GM12878 (cell line): ENCODE results near the gene HIF3A. TPM values are rescaled to one million over a fixed set of nuclear protein-coding genes. Genes with fewer than 3 reads are reported as not detected.

Experiments
- ATAC-seq: fragments of 200-7000 bp; cut with Tn5 transposase; 3 replicates; pipeline ENCODE4 v1.9.1; 2020; ENCODE audit warnings: mild to moderate bottlenecking, moderate library complexity
- BruUV-seq: library from RNA; stranded (reverse); fragments of 400-500 nt; replicated peaks from 2 replicates; lab custom pipeline; 2021; lab: Mats Ljungman, UMichigan
- CTCF ChIA-PET: fragments of 300-600 bp; sonication (Branson Sonifier 250); formaldehyde crosslinking; extraction: SDS; loops from one replicate; lab custom pipeline; 2021; ENCODE audit warnings: inconsistent platforms; lab: Yijun Ruan, JAX
- POLR2A ChIA-PET: fragments of 350-600 bp; formaldehyde crosslinking; extraction: SDS; loops from one replicate; lab custom pipeline; 2021; ENCODE audit warnings: inconsistent platforms; lab: Charles Lee
- RAD21 ChIA-PET: fragments of 300-600 bp; sonication (Branson Sonifier 250); formaldehyde crosslinking; loops from one replicate; lab custom pipeline; 2023; ENCODE audit warnings: antibody characterized with exemption; ENCODE audit not compliant: unreplicated experiment; lab: Charles Lee
- SMC1A ChIA-PET: fragments of 300-600 bp; sonication (Branson Sonifier 250); formaldehyde crosslinking; loops from one replicate; lab custom pipeline; 2023; ENCODE audit not compliant: unreplicated experiment, uncharacterized antibody; lab: Charles Lee
- DNase-seq: peaks from one replicate; pipeline ENCODE4 v3.0.0-alpha.2; 2011; ENCODE audit warnings: low read depth, low spot score
- FAIRE-seq: peaks from 3 replicates; lab custom pipeline; 2011; peaks lifted over from hg19 to GRCh38; lab: Jason Lieb, UNC
- H2AFZ ChIP-seq: 2 replicates; pipeline ENCODE4 v1.6.0; 2011; ENCODE audit warnings: low read depth, low read length, control low read depth; ENCODE audit not compliant: control insufficient read depth
- H3K27ac ChIP-seq: 2 replicates; pipeline ENCODE4 v1.5.1; 2011; ENCODE audit warnings: control low read depth; ENCODE audit not compliant: control insufficient read depth, insufficient read depth
- H3K27me3 ChIP-seq, 2 experiments: replicated peaks in 1 of 2; 2 replicates each; pipeline versions ENCODE4 v1.6.0 to v1.6.1; 2011; ENCODE audit warnings: low read length in 1 of 2; ENCODE audit not compliant: control insufficient read depth in 2 of 2, insufficient read depth in 2 of 2
- H3K36me3 ChIP-seq, 2 experiments: 2 replicates each; pipeline ENCODE4 v1.5.1; 2011; ENCODE audit warnings: low read length in 1 of 2; ENCODE audit not compliant: control insufficient read depth in 2 of 2, insufficient read depth in 2 of 2
- H3K4me1 ChIP-seq: 2 replicates; pipeline ENCODE4 v1.6.1; 2011; ENCODE audit warnings: mild to moderate bottlenecking, low read length, moderate library complexity, mixed read lengths; ENCODE audit not compliant: control insufficient read depth, insufficient read depth
- H3K4me2 ChIP-seq: 2 replicates; pipeline ENCODE4 v1.6.0; 2011; ENCODE audit warnings: control low read depth; ENCODE audit not compliant: control insufficient read depth, insufficient read depth
- H3K4me3 ChIP-seq: fragments of 200-600 bp; sonication (generic); 2 replicates; pipeline ENCODE4 v1.5.1; 2016
- H3K79me2 ChIP-seq: 2 replicates; pipeline ENCODE4 v1.6.0; 2011; ENCODE audit warnings: low read length; ENCODE audit not compliant: control insufficient read depth, insufficient read depth
- H3K9ac ChIP-seq: 2 replicates; pipeline ENCODE4 v1.8.0; 2011; ENCODE audit warnings: low read length, control low read depth, mixed read lengths; ENCODE audit not compliant: control insufficient read depth, insufficient read depth
- H3K9me3 ChIP-seq: replicated peaks from 3 replicates; pipeline ENCODE4 v1.5.1; 2011; ENCODE audit warnings: mild to moderate bottlenecking, low read length; ENCODE audit not compliant: control insufficient read depth, insufficient read depth
- H4K20me1 ChIP-seq: 2 replicates; pipeline ENCODE4 v1.6.0; 2011; ENCODE audit not compliant: control insufficient read depth, insufficient read depth
- ATF3 ChIP-seq: IDR thresholded peaks from 2 replicates; pipeline ENCODE4 v1.6.1; 2011; ENCODE audit warnings: low read depth, mild to moderate bottlenecking, low read length, moderate library complexity, borderline replicate concordance; ENCODE audit errors: extremely low read depth
- BRCA1 ChIP-seq: IDR thresholded peaks from 2 replicates; pipeline ENCODE4 v1.6.1; 2011; ENCODE audit warnings: low read depth, low read length, improper control_type of control experiment
- E2F8 ChIP-seq: fragments of 450-650 bp; IDR thresholded peaks from 2 replicates; pipeline ENCODE4 v1.6.1; 2018; ENCODE audit warnings: mild to moderate bottlenecking, low read depth, moderate library complexity; ENCODE audit not compliant: partially characterized antibody
- ESRRA ChIP-seq: IDR thresholded peaks from 2 replicates; pipeline ENCODE4 v1.6.1; 2012; ENCODE audit warnings: mild to moderate bottlenecking, low read length, improper control_type of control experiment
- GATAD2B ChIP-seq: fragments of 450-650 bp; conservative IDR thresholded peaks from 2 replicates; pipeline ENCODE4 v1.6.1; 2017; ENCODE audit warnings: low read depth, mild to moderate bottlenecking, moderate library complexity
- HDAC2 ChIP-seq: fragments of 200-600 bp; sonication (generic); IDR thresholded peaks from 2 replicates; pipeline ENCODE4 v1.6.1; 2017
- NKRF ChIP-seq: fragments of 450-650 bp; conservative IDR thresholded peaks from 2 replicates; pipeline ENCODE4 v1.6.1; 2017; ENCODE audit warnings: mild to moderate bottlenecking, moderate library complexity
- NR2F1 ChIP-seq: fragments of 450-650 bp; conservative IDR thresholded peaks from 2 replicates; pipeline ENCODE4 v1.6.1; 2017; ENCODE audit warnings: mild to moderate bottlenecking
- POLR2A ChIP-seq: IDR thresholded peaks from 2 replicates; pipeline ENCODE4 v1.6.1; 2011; ENCODE audit warnings: low read depth, mild to moderate bottlenecking, low read length
- RAD51 ChIP-seq: fragments of 450-650 bp; IDR thresholded peaks from 2 replicates; pipeline ENCODE4 v1.6.1; 2016; ENCODE audit warnings: moderate library complexity, mild to moderate bottlenecking, inconsistent platforms
- RBBP5 ChIP-seq: fragments of 200-600 bp; sonication (generic); conservative IDR thresholded peaks from 2 replicates; pipeline ENCODE4 v1.6.1; 2016
- STAT3 ChIP-seq: IDR thresholded peaks from 2 replicates; pipeline ENCODE4 v1.6.1; 2011; ENCODE audit warnings: low read depth, low read length, improper control_type of control experiment
- SUPT20H ChIP-seq: IDR thresholded peaks from 2 replicates; pipeline ENCODE4 v1.6.1; 2011; ENCODE audit warnings: low read depth, mild to moderate bottlenecking, low read length, moderate library complexity, borderline replicate concordance; ENCODE audit not compliant: control insufficient read depth
- YY1 ChIP-seq: IDR thresholded peaks from 2 replicates; pipeline ENCODE4 v1.6.1; 2011; ENCODE audit warnings: low read depth, mild to moderate bottlenecking, low read length
- ZNF622 ChIP-seq: fragments of 450-650 bp; IDR thresholded peaks from 2 replicates; pipeline ENCODE4 v1.6.1; 2017; ENCODE audit warnings: mild to moderate bottlenecking, inconsistent platforms
- WGBS: methylation state at CpG from one replicate; pipeline ENCODE4 v1.1.6; 2016; ENCODE audit warnings: low lambda C conversion rate; ENCODE audit not compliant: insufficient replicate concordance, insufficient coverage; ENCODE audit errors: missing lambda C conversion rate; 5-methylcytosine and 5-hydroxymethylcytosine counted together
- in situ Hi-C: fragments of 300-500 bp; cut with MboI; formaldehyde crosslinking; loops from 9 replicates; pipeline ENCODE4 v1.14.3; 2018; ENCODE audit warnings: mixed read lengths
- intact Hi-C: fragments of 100-400 bp; cut with micrococcal nuclease; formaldehyde crosslinking; loops from one replicate; pipeline ENCODE4 v1.14.2; 2022; ENCODE audit not compliant: unreplicated experiment
- polyA plus RNA-seq, 11 experiments: library from polyadenylated mRNA; depleted of rRNA in 4 of 11; unstranded in 6 of 11; stranded (reverse) in 5 of 11; fragments of >200 nt; fragmentation: Nextera tagmentation in 4 of 11; fragmentation: Illumina TruSeq in 1 of 11; extraction: Ambion mirVana in 4 of 11; extraction: Trizol in 1 of 11; gene quantifications; 1 replicate in 1 of 11; 2 replicates in 10 of 11; pipeline versions ENCODE4 v1.2.1 to v1.2.3, GENCODE V29; 2011 to 2016; ENCODE audit warnings: inconsistent platforms in 2 of 11, missing spikeins in 2 of 11, low read depth in 1 of 11
- total RNA-seq, 4 experiments: library from RNA; depleted of rRNA in 3 of 4; stranded (reverse); fragments of >200 nt in 3 of 4; fragmentation: Illumina TruSeq in 1 of 4; extraction: Trizol in 1 of 4; gene quantifications; 2 replicates each; pipeline versions ENCODE4 v1.2.1 to v1.2.3, GENCODE V29; 2013 to 2021

The HIF3A gene
- total and polyA plus RNA-seq, 10 of the 15 experiments (the other 5 are each of a cell fraction or from before 2014, with no cell fraction given): 0.03 to 0.20 (median 0.06) TPM; not detected in 5

- ChIA-PET POLR2A (no interaction called here), SMC1A (interaction anchor here (0.5 kb wide), 1 partner anchor 48 kb away, joined by 4 read pairs; no protein-coding TSS in a partner anchor), CTCF (interaction anchor here (1.1 kb wide), 1 partner anchor 60 kb away, joined by 4 read pairs; no protein-coding TSS in a partner anchor), RAD21 (no interaction called here)
- no peaks in the 10 kb centered on the region for H3K9me3 ChIP-seq
- WGBS: 72% methylated on average over 11 of the region's 11 CpGs
- no peaks in the 10 kb centered on the region for H3K36me3 ChIP-seq
- ATAC-seq: no peak
- in situ Hi-C loops: no loop called here
- H3K27me3 ChIP-seq: no peaks in the 10 kb centered on the region; a peak in 1 of 4 replicates
- H3K4me1 ChIP-seq: no peaks in the 10 kb centered on the region
- no peaks in the 10 kb centered on the region for H4K20me1 ChIP-seq
- H2AFZ ChIP-seq: no peak overlapping the region
- TF ChIP-seq NKRF (no peak), RBBP5 (no peak), GATAD2B (no peak), SUPT20H (no peak), E2F8 (no peak), BRCA1 (no peak), ESRRA (no peak), ATF3 (no peak), HDAC2 (no peak), NR2F1 (no peak), ZNF622 (no peak), POLR2A (no peak), YY1 (no peak), STAT3 (no peak), RAD51 (no peak)
- BruUV-seq: no TSS peak
- no peaks in the 10 kb centered on the region for H3K79me2 ChIP-seq
- no peak overlapping the region for H3K4me2 ChIP-seq
- intact Hi-C loops: no loop called here
- no peak for DNase-seq
- no peak overlapping the region for H3K27ac ChIP-seq
- no peak overlapping the region for H3K4me3 ChIP-seq
- FAIRE-seq: no peak
- no peak overlapping the region for H3K9ac ChIP-seq
Observed at GRCh38 chr19:46340051-46340659, 43.3 kb downstream of the HIF3A start.
